ENCODE data around the gene TES.

Gene TES

GRCh38 chr7:116228241-116228640, 17.9 kb downstream of the TES start:
- peaks cover 12% of the 10 kb centered on the region for H3K36me3 ChIP-seq (ENCODE audit: low read depth)
- ATAC-seq (ENCODE audit: low read depth) (no peak), DNase-seq (ENCODE audit: low spot score) (no peak)
- H3K4me3 ChIP-seq (ENCODE audit: severe bottlenecking), result no peak overlapping the region
- no peaks in the 10 kb centered on the region for H3K27me3 ChIP-seq (ENCODE audit: insufficient read depth, poor library complexity, severe bottlenecking)
- TF ChIP-seq CTCF (IDR thresholded peaks at IDR 0.05; ENCODE audit: poor library complexity, severe bottlenecking), result no peak
- no peaks in the 10 kb centered on the region for H3K9me3 ChIP-seq (ENCODE audit: severe bottlenecking)
- peaks cover 78% of the 10 kb centered on the region for H3K4me1 ChIP-seq (ENCODE audit: insufficient read depth, poor library complexity, severe bottlenecking)
- peak overlapping the region; percentile 73 for H3K27ac ChIP-seq (ENCODE audit: poor library complexity, severe bottlenecking)

GRCh38 chr7:116229366-116229765, 19.0 kb downstream of the TES start:
- Histone ChIP-seq H3K27ac (ENCODE audit: poor library complexity, severe bottlenecking) (peak overlapping the region; percentile 63), H3K4me3 (ENCODE audit: severe bottlenecking) (no peak overlapping the region), H3K27me3 (ENCODE audit: insufficient read depth, poor library complexity, severe bottlenecking) (no peaks in the 10 kb centered on the region), H3K4me1 (ENCODE audit: insufficient read depth, poor library complexity, severe bottlenecking) (peaks cover 82% of the 10 kb centered on the region), H3K9me3 (ENCODE audit: severe bottlenecking) (no peaks in the 10 kb centered on the region), H3K36me3 (ENCODE audit: low read depth) (peaks cover 20% of the 10 kb centered on the region)
- ATAC-seq (ENCODE audit: low read depth), result no peak
- DNase-seq (ENCODE audit: low spot score), result no peak
- TF ChIP-seq CTCF (IDR thresholded peaks at IDR 0.05; ENCODE audit: poor library complexity, severe bottlenecking), result no peak

- no peaks in the 10 kb centered on the region for H3K27me3 ChIP-seq (ENCODE audit: insufficient read depth, poor library complexity, severe bottlenecking)
- H3K27ac ChIP-seq (ENCODE audit: poor library complexity, severe bottlenecking), result peak overlapping the region; percentile 63
- no peak overlapping the region for H3K4me3 ChIP-seq (ENCODE audit: severe bottlenecking)
- H3K9me3 ChIP-seq (ENCODE audit: severe bottlenecking), result no peaks in the 10 kb centered on the region
- ATAC-seq (ENCODE audit: low read depth), result no peak
- peaks cover 83% of the 10 kb centered on the region for H3K4me1 ChIP-seq (ENCODE audit: insufficient read depth, poor library complexity, severe bottlenecking)
- H3K36me3 ChIP-seq (ENCODE audit: low read depth), result peaks cover 30% of the 10 kb centered on the region
- no peak for TF ChIP-seq CTCF (IDR thresholded peaks at IDR 0.05; ENCODE audit: poor library complexity, severe bottlenecking)
- DNase-seq (ENCODE audit: low spot score), result no peak
These were observed 20.1 kb downstream of the TES start for GRCh38 chr7:116230191-116231005.

GRCh38 chr7:116231543-116231942, 21.2 kb downstream of the TES start:
- peaks cover 42% of the 10 kb centered on the region for H3K36me3 ChIP-seq (ENCODE audit: low read depth)
- H3K4me1 ChIP-seq (ENCODE audit: insufficient read depth, poor library complexity, severe bottlenecking), result peaks cover 74% of the 10 kb centered on the region
- no peaks in the 10 kb centered on the region for H3K9me3 ChIP-seq (ENCODE audit: severe bottlenecking)
- no peak for ATAC-seq (ENCODE audit: low read depth)
- H3K4me3 ChIP-seq (ENCODE audit: severe bottlenecking), result no peak overlapping the region
- DNase-seq (ENCODE audit: low spot score), result no peak
- no peaks in the 10 kb centered on the region for H3K27me3 ChIP-seq (ENCODE audit: insufficient read depth, poor library complexity, severe bottlenecking)
- H3K27ac ChIP-seq (ENCODE audit: poor library complexity, severe bottlenecking), result peak overlapping the region; percentile 63
- TF ChIP-seq CTCF (IDR thresholded peaks at IDR 0.05; ENCODE audit: poor library complexity, severe bottlenecking), result no peak

- Histone ChIP-seq H3K27me3 (ENCODE audit: insufficient read depth, poor library complexity, severe bottlenecking) (no peaks in the 10 kb centered on the region), H3K9me3 (ENCODE audit: severe bottlenecking) (no peaks in the 10 kb centered on the region), H3K4me3 (ENCODE audit: severe bottlenecking) (no peak overlapping the region), H3K36me3 (ENCODE audit: low read depth) (peaks cover 46% of the 10 kb centered on the region), H3K4me1 (ENCODE audit: insufficient read depth, poor library complexity, severe bottlenecking) (peaks cover 70% of the 10 kb centered on the region), H3K27ac (ENCODE audit: poor library complexity, severe bottlenecking) (peak overlapping the region; percentile 63)
- ATAC-seq (ENCODE audit: low read depth) (peak; percentile 18; the same call in 1 of the 3 replicates), DNase-seq (ENCODE audit: low spot score) (no peak)
- no peak for TF ChIP-seq CTCF (IDR thresholded peaks at IDR 0.05; ENCODE audit: poor library complexity, severe bottlenecking)
These were observed 21.6 kb downstream of the TES start for GRCh38 chr7:116231949-116232348.

All from RWPE2 (cell line).